GM21529 (cell line): ENCODE data around the gene COX7A2L.
A peak's percentile ranks its signal among the peaks of the same experiment; 100 is the strongest.
"Not testable (repeated sequence)": the region's sequence is repeated elsewhere in the genome, so short reads cannot be mapped to it uniquely, and the experiment has no call there.

ENCODE experiments used
- ATAC-seq: cut with Tn5 transposase; IDR thresholded peaks from one replicate; pipeline ENCODE4 v1.9.1; 2021; ENCODE audit not compliant: unreplicated experiment

Gene COX7A2L

GRCh38 chr2:42360890-42361727 lies at the start of gene COX7A2L:
Gene COX7A2L, minus strand, starts transcription at chr2:42361217. Its CDS starts 56 bp downstream, at chr2:42361161.
- ATAC-seq = peak; percentile 89

GRCh38 chr2:42408009-42408408 lies 47.0 kb upstream of the COX7A2L start:
- no peak for ATAC-seq

GRCh38 chr2:42407476-42407875 lies 46.5 kb upstream of the COX7A2L start:
- ATAC-seq = no peak

GRCh38 chr2:42404676-42405075 lies 43.7 kb upstream of the COX7A2L start:
- no peak for ATAC-seq

GRCh38 chr2:42401773-42402172 lies 40.8 kb upstream of the COX7A2L start:
- no peak for ATAC-seq

GRCh38 chr2:42398052-42398451 lies 37.0 kb upstream of the COX7A2L start:
- ATAC-seq = not testable (repeated sequence)

- not testable (repeated sequence) for ATAC-seq
These were observed 32.3 kb upstream of the COX7A2L start for GRCh38 chr2:42393320-42393719.

- ATAC-seq = no peak
These were observed 31.2 kb upstream of the COX7A2L start for GRCh38 chr2:42392191-42392590.

GRCh38 chr2:42390401-42390969 lies 29.5 kb upstream of the COX7A2L start:
- ATAC-seq = no peak

- ATAC-seq = peak; percentile 68
These were observed 25.7 kb upstream of the COX7A2L start for GRCh38 chr2:42386682-42387081.

GRCh38 chr2:42385225-42385624 lies 24.2 kb upstream of the COX7A2L start:
- no peak for ATAC-seq

- ATAC-seq = no peak
These were observed 23.0 kb upstream of the COX7A2L start for GRCh38 chr2:42383855-42384530.

- ATAC-seq = no peak
These were observed 21.1 kb upstream of the COX7A2L start for GRCh38 chr2:42382144-42382543.

- ATAC-seq = not testable (repeated sequence)
These were observed 19.0 kb upstream of the COX7A2L start for GRCh38 chr2:42380026-42380425.

GRCh38 chr2:42378415-42378814 lies 17.4 kb upstream of the COX7A2L start:
- no peak for ATAC-seq

- no peak for ATAC-seq
These were observed 15.7 kb upstream of the COX7A2L start for GRCh38 chr2:42376758-42377157.

GRCh38 chr2:42372474-42373200 lies 11.6 kb upstream of the COX7A2L start:
- ATAC-seq = no peak

GRCh38 chr2:42371611-42372473 lies 10.8 kb upstream of the COX7A2L start:
- ATAC-seq = no peak

GRCh38 chr2:42369532-42370229 lies 8.7 kb upstream of the COX7A2L start:
- ATAC-seq = no peak
